ENCODE data around the gene MBNL1.

MBNL1 gene

DNA sequence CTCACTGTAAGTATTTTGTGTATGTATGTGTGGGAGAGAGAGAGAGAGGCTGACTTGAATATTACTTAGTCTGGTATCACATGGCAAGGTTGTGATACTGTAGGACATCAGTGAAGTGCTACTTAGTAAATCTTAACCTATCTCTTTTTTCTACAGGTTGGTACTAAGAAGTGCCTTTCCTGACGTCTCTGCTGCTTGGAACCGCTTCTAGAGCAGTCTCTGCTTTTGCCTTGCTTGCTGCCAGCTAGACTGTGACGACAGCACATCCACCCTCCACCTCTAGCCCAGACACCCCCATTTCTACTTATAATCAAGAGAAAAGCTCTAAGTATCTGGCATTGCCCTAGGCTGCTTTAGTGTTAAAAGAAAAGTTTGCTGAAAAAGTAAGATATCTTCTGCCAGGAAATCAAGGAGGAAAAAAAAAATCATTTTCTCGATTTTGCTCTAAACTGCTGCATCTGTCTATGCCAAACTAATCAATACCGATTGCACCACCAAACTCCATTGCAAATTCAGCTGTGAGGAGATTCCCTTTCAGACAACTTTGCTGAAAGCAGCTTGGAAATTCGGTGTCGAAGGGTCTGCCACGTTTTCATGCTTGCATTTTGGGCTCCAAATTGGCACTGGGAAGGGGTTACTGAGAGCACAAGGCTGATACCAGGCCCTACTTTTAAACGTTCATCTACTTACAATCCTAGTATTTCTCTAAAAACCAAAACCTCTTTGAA is 30.7 kb downstream of the MBNL1 start:
- no peak for DNase-seq

- no peak for DNase-seq
Observed at GRCh38 chr3:152300029-152300731, 31.5 kb downstream of the MBNL1 start.

DNA sequence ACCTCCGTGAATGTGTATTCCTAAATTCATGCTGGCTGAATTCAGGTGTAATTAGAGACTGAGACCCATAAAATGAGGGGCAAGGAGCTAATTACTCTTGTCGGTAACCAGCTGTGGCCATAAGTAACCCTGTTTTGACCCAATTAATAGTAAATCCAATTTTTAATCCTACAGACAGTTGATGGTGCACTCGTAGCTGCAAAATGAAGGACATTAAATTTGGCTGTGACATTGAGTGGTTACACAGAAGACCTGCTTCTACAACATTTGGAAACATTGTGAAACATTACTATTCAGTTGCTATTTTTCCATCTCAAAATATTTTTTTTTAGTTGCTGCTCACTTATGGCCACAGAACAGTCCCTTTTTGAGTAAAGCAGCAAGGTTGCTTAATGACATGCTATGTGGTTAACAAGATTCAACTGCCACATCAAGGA is 33.0 kb downstream of the MBNL1 start:
- no peak for DNase-seq

DNA sequence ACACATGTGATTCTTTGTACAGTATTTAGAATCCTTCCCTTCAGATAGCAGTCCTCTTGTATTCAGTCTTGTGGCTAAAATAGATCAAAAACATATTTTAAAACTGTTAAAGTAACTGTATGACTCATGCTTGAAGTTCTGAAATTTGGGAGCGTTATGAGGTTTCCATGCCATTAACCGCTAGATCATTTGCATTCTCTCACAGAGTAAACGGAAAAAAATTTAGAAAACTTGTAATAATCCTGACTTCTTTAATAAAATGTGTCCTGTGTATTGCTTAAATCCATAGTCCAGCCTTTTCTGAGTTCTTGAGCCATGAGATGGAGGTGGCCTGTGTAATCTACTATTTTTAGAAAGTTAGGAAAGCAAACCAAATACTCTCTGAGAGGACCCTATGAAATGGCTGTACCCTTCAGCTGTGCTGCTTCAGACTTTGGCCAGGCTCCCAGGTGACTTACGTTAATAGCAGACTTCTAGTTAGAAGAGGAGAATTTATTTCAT is 33.8 kb downstream of the MBNL1 start:
- no peak for DNase-seq

GRCh38 chr3:152304160-152304559 is 35.4 kb downstream of the MBNL1 start:
- DNase-seq = no peak

- DNase-seq = no peak
Observed at GRCh38 chr3:152305075-152305474, 36.3 kb downstream of the MBNL1 start.

DNA sequence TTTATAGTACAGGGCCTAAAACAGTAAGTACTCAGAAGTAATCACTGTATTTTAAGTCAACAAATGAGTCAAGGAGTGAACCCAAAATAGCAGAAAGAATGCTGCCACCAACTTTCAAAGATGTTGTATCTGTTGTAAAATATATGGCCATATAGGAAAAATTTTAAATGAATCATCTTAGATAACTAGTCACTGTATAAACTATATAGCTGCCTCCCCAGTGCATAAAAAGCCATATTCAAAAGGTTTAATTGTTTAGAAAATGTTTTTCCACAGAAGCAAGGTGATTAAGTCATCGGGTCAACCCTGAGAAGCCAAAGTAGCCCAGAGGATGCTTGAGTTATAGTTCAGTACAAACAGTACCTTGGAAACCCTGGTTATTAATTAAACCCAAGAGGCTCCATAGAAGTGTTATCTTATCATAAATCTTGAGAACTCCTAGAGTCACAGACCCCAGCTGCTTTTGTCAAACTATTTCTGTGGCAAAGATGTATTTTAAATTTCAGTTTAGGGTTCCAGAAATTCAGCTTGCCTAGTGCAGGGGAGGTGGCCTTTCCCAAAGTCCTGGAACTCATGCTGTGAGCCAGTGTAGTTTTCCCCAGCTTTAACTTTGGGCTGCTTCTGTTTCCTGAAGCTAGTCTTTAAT is 39.2 kb downstream of the MBNL1 start:
- DNase-seq = no peak

GRCh38 chr3:152308475-152308844 is 39.7 kb downstream of the MBNL1 start:
- no peak for DNase-seq

GRCh38 chr3:152309031-152309430 is 40.3 kb downstream of the MBNL1 start:
- DNase-seq = no peak

GRCh38 chr3:152309535-152310307 is 41.0 kb downstream of the MBNL1 start:
- DNase-seq = no peak

DNA sequence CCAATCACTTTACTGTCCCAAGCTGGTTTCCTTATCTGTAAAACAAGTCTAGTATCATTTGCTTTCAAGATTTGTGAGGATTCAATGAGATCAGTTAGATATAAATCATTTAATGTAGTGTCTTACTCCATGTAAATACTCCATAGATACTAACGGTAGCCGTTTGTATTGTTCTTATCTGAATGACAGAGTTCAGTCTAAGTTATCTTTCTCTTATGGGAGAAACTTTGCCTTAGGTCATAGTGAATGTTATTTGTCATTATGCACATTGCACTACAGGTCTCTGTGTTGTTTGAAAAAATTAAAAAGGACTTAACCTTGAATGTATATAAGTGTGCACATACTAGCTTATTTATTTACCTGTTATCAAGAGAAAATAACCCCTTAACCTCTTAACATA is 44.7 kb downstream of the MBNL1 start:
- no peak for DNase-seq

DNA sequence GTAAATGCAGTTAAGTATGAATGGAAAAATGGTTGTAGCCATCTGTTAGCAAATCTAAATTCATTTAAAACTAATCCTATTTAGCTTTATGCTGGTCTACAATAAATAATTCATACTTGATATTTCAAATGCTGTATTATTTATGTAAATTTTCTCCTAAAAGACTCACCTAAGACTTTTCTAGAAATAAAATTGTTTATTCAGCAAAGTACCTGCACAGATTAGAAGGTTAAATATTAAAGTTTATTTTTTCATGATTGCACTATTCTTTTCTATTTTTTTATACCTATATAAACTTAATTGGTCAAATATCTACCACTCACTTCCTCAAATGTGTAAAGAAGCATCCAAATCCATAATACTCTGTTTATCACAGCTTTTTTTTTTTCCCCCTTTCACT is 45.2 kb downstream of the MBNL1 start:
- DNase-seq = no peak

- no peak for DNase-seq
Observed at GRCh38 chr3:152314677-152315353, 46.1 kb downstream of the MBNL1 start.

GRCh38 chr3:152315623-152316022 is 46.9 kb downstream of the MBNL1 start:
- DNase-seq = no peak

- no peak for DNase-seq
Observed at GRCh38 chr3:152316318-152316717, 47.6 kb downstream of the MBNL1 start.

GRCh38 chr3:152317184-152317583 is 48.5 kb downstream of the MBNL1 start:
- no peak for DNase-seq

DNA sequence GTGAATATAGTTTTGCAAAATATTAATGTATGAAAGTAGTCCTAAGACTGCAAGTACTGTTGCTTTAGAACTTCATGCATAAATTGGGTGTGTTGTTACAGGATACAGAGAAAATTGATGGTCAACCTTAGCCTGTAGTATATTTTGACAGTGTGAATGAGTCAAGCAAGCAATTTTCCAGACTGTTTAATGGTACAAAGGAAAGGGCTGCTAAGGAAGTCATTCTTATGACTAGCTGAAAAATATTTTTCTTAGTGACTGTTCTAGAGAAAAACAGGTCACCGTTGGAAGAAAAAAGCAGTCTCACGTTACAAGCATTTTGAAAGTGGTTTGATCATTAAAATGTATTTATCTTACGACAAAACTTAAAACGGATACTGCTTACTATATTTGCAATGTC is 49.2 kb downstream of the MBNL1 start:
- DNase-seq = no peak

GRCh38 chr3:152318512-152318911 is 49.8 kb downstream of the MBNL1 start:
- no peak for DNase-seq

DNA sequence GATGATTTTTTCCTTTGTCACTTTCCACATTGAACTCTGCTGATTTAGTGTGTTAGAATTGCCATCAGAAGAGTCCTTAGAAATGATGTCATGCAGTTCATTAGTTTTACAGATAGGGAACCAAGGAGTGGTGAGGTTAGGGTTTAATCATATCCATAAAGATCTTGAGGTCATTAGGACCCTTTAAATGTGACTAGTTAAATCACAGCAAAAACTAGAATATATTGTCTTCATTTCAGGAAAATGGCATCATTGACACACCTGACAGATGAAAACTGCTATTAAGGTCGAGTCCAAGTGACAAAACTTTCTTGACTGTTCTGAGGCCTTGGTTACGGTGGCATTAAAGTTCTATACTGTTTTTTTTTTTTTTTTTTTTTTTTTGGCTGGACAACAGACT is 50.5 kb downstream of the MBNL1 start:
- no peak for DNase-seq

DNA sequence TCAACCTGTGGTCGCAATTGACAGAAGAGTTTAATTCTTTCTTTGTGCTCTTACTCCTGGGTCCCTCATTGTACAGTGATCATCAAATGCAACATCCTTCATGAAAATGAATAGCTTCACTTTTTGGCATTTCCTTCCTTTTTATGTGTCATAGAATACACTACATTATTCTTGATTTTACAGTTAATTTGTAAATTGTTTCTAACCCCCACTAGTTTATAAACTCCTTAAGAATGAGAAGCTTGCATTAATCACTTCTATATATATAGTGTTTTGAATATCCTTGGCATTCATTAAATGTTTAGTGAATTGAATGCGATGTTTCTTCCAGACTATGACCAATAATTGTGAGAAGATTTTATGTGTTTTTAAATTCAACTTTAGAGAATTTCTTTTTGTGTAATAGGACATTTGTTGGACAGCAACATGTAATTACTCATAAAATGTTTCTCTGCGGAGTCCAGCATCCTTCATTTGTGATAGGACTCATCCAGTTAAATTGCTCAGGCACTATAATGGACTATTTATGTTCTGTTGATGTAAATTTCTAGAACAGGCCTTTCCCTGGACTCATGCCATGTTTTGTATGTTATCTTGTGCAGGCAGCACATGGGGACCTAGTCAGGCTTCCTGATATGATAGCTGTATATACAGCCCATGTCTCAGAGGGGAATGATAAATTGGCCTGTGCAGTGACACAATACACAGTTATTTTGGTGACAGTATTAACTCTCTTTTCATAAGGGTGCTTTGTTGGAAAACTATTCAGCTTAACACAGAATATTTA is 51.3 kb downstream of the MBNL1 start:
- no peak for DNase-seq

DNA sequence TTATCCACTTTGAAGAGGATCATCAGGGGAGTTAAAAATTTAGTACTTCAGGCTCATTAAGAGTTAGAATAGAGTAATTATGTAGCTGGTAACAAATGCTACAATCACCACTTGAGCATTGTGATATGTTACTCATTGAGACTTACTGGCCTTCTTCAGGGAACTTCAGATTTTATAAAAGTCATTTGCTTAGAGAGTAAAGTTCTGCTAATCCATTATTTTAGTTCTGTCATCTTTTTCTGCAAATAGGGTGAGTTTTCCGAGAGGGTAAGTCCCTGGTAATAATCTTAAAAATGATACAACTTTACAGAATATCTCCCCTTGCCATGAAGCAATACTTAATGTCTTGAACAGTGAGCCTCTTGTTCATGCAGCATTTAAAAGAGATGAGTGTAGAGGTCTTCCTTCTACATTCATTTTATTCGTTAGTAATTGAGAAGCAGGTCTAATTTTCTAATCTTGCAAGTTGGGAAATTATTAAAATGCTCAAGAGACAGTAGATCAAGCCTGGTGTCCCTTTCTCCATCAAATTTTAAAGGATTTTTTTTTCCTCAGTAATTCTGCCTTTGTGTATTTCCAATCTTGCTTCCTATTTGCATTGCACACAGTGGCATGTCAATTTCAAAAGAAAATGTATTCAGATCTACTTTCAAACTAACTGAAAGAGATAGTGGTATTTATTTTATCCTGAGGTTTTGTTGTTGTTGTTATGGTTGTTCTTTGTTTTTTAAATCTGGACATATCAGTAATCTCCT is 52.6 kb downstream of the MBNL1 start:
- no peak for DNase-seq
